Activated T-cell treated with anti-CD3 and anti-CD28 coated beads, Interleukin-2, amount 50 U/mL, for 1 hour (primary cell): Measurements from ENCODE around the gene ENTPD2.
A peak's percentile ranks its signal among the peaks of the same experiment; 100 is the strongest.
"Not testable (repeated sequence)": the region's sequence is repeated elsewhere in the genome, so short reads cannot be mapped to it uniquely, and the experiment has no call there.

Experiments used
- DNase-seq: peaks from one replicate; pipeline ENCODE4 v3.0.0-alpha.2; 2020

The ENTPD2 gene

DNA sequence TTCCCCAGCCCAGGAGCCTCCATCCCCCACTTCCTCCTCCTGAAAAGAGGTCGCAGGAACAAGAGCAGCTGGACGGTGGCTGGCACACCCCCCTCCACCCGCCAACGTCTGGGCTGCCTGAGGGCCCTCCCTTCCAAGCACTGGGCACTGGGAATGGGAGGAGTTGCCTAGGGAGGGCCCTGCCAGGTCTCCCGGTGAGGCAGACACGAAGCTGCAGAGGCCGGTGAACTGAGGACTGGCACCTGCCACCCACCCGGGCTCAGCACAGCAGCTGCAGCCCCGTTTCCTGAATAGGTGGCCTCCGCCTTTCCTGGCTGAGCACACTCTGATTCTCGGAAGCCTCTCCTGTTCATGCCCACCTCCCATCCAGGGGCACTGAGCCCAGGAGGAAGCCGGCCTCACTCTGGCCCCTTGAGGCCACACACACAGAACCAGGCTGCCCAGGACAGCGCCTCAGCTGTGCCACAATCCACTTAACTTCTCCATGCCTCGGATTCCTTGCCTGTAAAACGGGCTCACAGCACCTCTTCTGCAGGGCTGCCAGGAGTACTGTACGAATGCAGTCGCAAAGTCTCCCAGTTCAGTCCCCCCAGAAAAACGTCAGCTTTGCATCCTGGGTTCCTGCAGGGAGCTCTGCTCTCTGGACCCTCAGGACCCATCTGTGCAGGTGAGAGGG lies 9.2 kb downstream of the ENTPD2 start:
- DNase-seq, result no peak

GRCh38 chr9:137044037-137044436 lies 9.8 kb downstream of the ENTPD2 start:
- DNase-seq, result no peak

- no peak for DNase-seq
These were observed 10.8 kb downstream of the ENTPD2 start for GRCh38 chr9:137042751-137043727.

DNA sequence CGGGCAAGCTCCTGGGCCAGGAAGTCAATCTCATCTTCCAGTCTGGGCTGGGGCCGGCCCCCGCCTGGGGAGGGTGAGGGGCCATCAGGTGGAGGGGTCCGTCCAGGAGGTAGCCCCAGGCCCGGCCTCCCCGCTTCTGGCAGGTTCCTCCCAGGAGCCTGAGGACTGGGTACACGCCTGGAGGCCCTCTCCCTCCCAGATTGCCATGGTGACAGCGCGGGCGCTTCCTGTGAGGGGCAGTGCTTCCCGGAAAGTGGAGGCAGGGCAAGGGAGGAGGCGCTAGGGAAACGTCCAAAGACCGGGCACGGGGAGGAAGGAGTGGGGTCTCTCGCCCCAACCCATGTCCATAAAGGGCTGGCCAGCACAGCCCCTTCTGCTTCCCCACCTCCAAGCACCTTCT lies 12.7 kb downstream of the ENTPD2 start:
- DNase-seq, result no peak

DNA sequence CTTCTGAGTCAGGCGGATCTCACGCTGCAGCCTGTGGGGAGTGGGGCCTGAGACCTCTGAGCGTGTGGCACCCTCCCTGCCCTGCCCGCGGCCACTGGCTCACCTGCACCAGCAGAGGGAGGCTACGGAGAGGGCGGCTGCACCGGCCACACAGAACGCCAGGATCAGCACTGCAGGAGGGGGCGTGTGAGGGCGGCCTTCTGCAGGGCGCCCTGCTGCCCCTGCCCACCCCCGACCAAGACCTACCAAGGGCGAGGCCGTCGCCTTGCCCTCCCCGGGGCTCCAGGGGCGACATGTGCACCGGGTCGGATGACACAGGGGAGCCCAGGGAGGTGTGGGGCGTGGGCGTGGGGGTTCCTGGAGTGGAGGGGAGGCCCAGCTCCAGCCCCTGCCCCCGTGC lies 13.3 kb downstream of the ENTPD2 start:
- DNase-seq, result no peak

- DNase-seq, result no peak
These were observed 14.1 kb downstream of the ENTPD2 start for GRCh38 chr9:137039611-137040366.

- no peak for DNase-seq
These were observed 14.9 kb downstream of the ENTPD2 start for GRCh38 chr9:137038916-137039315.

DNA sequence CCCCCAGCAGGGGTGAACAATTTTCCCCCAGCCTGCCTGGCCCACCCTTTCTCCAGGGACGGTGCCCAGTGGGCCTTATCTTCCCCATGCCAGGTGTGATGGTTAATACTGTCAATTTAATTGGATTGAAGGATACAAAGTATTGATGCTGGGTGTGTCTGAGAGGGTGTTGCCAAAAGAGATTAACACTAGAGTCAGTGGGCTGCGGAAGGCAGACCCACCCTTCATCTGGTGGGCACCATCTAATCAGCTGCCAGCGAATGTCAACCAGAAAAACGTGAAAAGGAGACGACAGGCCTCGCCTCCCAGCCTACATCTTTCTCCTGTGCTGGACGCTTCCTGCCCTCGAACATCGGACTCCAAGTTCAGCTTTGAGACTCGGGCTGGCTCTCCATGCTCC lies 16.4 kb downstream of the ENTPD2 start:
- DNase-seq, result no peak

- DNase-seq, result no peak
These were observed 16.8 kb downstream of the ENTPD2 start for GRCh38 chr9:137037035-137037434.

DNA sequence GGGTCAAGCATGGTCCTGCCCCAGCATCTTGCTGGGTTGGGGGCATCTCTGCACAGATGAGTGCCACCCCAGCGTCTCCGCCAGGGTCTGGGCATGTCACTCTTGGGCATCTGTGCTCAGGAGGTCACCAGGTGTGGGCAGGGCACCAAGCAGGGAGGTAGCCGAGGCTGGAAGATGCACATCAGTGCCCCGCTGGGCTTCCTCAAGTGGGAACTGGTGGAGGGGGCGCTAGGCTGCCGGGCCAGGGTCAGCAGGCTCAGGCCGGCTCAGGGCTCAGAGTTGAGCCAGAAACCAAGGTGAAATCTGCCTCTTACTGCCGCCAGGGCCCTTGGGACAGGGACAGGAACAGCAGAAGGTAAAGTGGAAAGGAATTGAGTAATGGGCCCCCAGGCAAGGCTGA lies 17.9 kb downstream of the ENTPD2 start:
- DNase-seq, result no peak

DNA sequence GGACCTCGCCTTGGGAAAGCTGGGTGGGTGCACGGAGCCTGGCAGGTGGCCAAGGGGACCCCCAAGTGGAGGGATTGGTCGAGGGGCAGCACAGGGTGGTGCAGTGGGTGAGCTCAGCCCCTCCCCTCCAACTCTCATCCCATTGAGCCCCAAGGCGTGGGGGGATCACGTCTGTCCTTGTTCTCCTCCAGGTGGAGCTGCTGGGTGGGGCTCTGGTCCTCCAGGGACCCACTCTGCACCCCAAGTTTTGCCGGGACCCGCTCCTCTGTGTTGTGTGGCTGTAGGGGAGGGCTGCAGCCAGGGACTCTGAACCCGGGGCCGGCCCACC lies 18.4 kb downstream of the ENTPD2 start:
- DNase-seq, result no peak

DNA sequence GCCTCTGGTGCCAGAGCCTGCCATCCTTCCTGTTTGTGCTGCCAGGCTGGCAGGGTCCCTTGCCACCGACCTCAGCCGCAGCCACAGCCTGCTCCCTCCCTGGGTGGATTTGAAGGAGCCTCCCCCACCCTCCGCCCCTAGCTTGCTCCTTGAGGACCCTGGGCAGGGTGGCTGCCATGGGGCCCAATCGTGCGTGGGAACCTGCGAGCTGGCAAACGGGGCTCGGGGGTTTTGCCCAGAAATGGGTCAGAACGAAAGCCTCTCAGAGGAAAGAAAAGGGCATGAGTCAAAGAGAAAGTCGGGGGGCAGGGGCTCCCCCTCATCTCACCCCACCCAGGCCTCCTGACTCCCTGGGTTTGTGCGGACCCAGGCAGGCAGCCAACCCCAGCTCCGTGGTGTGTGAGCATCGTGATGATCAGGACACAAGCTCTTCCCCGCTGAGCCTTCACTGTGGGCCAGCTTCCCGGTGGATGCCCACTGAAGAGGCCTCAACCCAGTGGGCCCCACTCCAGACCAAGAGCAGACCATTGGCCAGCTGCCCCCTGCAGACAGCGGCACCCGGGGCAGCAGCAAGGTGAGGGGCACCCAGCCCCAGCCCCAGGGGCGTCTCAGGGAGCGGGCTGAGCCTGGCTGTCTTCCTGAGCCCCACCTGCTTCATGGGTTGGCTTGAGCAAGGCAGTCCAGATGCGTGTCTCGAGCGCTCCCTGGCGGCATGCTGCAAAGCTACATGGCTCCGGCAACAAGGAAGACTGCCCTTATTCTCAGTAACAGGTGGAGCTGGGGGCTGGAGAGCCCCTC lies 19.0 kb downstream of the ENTPD2 start:
- peak; percentile 89 for DNase-seq

DNA sequence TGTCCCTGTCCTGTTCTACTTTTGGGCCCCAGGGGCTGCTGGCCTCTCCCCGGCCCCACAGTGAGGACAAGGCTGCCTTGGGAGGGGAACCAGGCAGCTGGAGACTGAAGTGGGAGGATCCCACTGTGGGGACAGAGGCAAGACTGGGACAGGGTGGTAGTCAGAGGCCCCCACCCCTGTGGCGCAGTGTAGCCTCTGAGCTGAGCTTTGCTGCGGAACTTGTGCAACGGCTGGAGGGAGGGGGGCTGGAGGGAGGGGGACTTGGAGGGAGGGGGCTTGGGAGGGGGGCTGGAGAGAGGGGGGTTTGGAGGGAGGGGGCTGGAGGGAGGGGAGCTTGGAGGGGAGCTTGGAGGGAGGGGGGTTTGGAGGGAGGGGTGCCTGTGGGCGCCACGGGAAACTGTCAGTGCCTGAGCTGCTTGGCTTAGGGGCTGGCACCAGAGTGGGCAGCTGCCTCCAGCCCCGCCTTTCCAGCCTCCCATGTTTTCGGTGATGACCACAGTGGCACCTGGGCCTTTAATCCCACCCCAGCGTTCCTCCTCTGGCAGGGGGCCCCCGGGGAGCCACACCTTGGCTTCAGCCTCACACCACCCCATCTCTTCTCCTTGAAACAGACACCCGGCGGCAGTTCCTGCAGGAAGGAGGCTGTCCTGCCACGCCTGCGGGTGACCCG lies 19.7 kb downstream of the ENTPD2 start:
- no peak for DNase-seq

GRCh38 chr9:137033481-137033880 lies 20.4 kb downstream of the ENTPD2 start:
- DNase-seq, result not testable (repeated sequence)

DNA sequence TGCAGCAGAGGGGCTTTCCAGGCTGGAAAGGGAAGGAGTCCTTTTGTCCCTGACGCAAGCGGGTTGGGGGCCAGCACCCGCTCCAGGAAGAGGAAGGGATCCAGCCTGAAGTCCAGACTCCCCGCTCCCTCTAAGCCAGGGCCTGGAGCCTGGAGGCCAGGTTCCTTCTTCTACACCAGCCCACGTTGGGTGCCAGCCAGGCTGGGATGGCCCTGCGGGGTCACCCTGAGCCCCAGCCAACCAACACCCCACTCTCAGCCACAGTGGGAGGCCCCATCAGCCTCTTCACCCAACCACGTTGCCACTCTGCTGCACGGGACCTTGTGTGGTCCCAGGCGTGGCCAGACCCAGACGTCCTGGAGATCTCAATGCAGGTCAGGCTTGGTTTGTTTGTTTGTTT lies 21.0 kb downstream of the ENTPD2 start:
- no peak for DNase-seq

DNA sequence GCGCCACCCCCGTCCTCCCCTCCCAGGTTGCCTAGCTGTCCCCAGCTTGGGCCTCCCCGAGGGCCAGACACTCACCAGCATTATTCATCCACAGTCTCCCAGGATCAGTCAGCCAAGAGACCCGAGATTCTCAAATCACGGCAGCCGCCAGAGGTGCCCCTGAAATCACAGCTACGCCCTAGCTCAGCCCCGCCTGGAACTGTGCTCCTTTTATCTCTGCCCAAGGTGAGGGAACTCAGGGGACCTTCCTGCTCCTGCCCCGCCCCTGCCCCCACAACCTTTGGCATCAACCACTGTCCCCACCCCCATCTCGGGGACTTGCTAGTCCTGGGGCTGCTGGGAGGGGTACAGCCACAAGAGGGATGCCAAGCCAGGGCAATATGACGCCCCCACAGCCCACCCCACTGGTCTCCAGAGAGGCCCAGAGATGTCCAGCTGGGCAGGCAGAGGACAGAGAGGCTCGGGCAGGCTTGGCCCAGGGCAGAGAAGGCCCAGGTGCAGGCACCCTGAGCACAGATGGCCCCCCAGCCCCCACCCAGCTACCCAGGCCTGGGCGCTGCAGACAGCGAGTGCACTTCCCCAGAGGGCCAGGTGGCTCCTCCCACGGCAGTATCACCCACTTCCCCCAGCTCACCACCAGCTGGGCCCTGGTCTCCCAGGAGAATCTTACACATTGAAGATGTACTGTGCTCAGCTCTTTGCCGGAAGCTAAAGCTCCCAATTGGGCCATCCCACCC lies 21.8 kb downstream of the ENTPD2 start, which contains the start of gene FUT7:
Gene FUT7, minus strand, starts transcription at position 185 of the 737 bp plus-strand sequence. Its CDS starts 97 bp downstream, at position 88.
- DNase-seq, result peak; percentile 34

DNA sequence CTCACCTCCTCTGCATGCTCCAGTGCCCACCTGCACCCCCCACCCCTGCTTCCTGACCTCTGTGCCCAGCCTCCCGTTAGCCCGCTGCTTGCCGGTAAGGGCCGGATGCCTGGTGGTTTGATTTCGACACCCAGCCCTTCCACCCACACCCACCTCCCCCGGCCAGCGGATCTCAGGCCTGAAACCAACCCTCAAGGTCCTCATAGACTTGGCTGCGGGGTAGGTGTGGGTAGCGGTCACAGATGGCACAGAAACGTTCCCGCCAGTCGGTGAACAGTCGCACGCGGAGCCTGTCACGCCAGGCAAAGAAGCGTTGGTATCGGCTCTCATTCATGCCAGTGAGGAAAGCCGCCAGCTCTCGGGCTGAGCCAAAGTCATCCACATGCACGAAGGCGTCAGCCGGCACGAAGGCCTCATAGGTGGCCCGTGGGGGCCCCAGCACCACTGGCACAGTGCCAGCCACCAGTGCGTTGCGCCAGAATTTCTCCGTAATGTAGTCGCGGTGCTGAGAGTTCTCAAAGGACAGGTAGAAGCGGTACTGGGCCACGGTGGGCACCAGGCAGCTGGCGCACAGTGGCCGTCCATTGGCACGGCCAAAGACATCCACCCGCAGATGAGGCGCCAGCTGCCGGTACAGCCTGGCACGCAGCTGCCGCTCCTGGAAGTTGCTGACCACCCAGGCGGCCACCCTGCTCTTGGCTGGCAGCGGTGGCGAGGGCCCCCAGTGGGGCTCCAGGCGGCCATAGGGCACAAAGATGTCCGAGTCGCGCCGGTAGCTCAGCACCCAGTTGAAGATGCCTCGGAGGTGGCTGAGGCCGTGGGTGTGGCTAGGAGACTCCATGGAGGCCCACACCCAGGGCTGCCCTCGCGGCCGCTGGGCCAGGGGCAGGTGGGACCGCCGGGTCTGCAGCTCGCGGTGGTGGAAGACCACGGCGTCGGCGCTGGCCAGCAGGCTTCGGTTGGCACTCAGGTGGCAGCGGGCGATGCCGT lies 23.0 kb downstream of the ENTPD2 start:
- DNase-seq, result peak; percentile 47

DNA sequence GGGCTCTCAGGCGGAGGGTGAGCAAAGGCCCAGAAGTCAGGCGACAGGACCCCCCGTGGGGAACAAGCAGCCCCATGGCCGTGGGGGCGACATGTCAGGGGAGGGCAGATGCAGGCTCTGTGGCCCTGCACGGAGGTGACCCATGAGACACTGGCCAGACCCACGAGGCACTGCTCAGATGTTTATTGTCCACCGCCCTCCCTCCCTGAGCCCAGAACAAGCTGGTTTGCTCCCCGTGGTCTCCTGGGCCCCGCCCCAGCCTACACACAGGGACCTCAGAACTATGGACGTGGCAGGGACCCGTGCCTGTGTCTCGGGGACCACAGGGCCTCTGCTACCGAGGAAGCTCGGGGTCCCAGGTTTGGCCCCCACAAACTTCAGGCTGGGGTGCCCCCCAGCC lies 23.9 kb downstream of the ENTPD2 start:
- peak; percentile 32 for DNase-seq

DNA sequence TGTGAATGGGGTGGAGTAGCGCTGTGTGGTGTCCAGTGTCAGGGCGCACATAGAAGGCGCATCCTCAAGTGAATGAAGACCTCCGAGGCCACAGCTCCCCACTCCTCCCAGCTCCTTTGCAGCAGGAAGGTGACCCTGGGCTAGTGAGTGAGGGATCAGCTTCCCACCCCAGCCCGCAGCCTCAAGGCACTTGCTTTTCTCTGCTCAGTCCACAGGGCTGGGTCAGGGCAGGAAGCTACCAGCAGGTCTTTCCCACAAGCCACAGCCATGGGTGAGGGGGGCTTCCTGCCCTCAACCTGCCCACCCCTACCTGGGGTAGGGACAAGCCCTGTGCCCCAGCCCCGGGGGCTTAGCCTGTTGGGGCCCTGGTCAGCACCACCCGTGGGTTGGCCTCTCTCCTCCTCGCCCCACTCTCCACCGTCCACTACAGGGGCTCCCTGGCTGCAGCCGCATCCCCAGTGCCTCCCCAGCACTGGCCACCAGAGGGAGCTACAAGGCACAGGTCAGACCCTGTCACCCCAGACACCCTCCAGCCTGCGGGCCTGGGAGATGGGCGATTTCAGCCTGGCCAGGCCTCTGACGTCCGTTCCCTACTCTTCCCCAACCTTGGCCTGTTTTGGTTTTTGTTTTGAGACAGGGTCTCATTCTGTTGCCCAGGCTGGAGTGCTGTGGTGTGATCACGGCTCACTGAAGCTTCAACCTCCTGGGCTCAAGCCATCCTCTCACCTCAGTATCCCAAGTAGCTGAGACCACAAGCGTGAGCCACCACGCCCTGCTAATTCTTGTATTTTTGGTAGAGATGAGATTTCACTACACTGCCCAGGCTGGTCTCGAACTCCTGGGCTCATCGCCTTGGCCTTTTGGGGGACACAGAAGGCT lies 24.6 kb downstream of the ENTPD2 start:
- DNase-seq, result peak; percentile 78
